ENCODE measurements around the gene SERPINB12.

GRCh38 chr18:63586431-63586830 is 44.3 kb downstream of the SERPINB12 start:
- TF ChIP-seq, protein P1, sequence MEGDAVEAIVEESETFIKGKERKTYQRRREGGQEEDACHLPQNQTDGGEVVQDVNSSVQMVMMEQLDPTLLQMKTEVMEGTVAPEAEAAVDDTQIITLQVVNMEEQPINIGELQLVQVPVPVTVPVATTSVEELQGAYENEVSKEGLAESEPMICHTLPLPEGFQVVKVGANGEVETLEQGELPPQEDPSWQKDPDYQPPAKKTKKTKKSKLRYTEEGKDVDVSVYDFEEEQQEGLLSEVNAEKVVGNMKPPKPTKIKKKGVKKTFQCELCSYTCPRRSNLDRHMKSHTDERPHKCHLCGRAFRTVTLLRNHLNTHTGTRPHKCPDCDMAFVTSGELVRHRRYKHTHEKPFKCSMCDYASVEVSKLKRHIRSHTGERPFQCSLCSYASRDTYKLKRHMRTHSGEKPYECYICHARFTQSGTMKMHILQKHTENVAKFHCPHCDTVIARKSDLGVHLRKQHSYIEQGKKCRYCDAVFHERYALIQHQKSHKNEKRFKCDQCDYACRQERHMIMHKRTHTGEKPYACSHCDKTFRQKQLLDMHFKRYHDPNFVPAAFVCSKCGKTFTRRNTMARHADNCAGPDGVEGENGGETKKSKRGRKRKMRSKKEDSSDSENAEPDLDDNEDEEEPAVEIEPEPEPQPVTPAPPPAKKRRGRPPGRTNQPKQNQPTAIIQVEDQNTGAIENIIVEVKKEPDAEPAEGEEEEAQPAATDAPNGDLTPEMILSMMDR (IDR thresholded peaks at IDR 0.05; ENCODE audit: insufficient read depth, low read depth, low read length) = no peak
- TF ChIP-seq EZH2 (IDR thresholded peaks at IDR 0.05; ENCODE audit: insufficient read depth, low read length) = no peak

Data from astrocyte (in vitro differentiated cells and primary cell).